Adrenal gland (tissue), 5 donors: Measurements from ENCODE around the gene ARHGAP10.

Experiments
- POLR2A ChIP-seq, 2 donors: fragments of 450-650 bp; IDR thresholded peaks; one replicate each; pipeline ENCODE4 v1.6.1; 2017; ENCODE audit warnings: antibody characterized with exemption in 2 of 2, mild to moderate bottlenecking in 2 of 2, moderate library complexity in 1 of 2
- TF ChIP-seq, protein P1 (sequence below), 6 experiments: fragments of 450-650 bp in 4 of 6; fragments of 200-600 bp in 2 of 6; sonication (generic) in 1 of 6; IDR thresholded peaks; 1 replicate in 5 of 6; 2 replicates in 1 of 6; pipeline versions ENCODE4 v1.5.1 to v1.8.0; 2016 to 2021; ENCODE audit warnings: antibody characterized with exemption in 6 of 6, mild to moderate bottlenecking in 2 of 6, moderate library complexity in 1 of 6
- donor health status: DM: no; HTN: no; CAD: no.

DNA sequence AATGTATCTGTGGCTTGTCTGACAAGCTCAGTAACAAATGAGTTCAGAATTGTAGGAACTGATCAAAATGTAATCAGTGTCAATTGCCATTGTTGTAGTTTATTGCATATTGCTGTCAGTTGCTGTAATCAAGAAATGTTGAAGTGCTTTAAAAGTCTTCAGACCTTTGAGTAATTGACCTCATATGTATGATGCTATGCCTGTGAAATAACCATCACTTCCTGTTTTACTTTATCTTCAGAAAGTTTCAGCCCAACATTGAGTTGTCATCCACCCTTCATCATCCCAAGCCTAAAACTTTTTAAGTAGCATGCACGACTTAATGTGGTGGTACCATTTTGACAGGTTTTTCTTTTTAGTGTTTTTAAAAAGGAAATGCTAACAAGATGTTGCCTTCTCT lies 212.4 kb downstream of the ARHGAP10 start:
- no peak for TF ChIP-seq POLR2A (IDR thresholded peaks at IDR 0.05)
- TF ChIP-seq, protein P1, sequence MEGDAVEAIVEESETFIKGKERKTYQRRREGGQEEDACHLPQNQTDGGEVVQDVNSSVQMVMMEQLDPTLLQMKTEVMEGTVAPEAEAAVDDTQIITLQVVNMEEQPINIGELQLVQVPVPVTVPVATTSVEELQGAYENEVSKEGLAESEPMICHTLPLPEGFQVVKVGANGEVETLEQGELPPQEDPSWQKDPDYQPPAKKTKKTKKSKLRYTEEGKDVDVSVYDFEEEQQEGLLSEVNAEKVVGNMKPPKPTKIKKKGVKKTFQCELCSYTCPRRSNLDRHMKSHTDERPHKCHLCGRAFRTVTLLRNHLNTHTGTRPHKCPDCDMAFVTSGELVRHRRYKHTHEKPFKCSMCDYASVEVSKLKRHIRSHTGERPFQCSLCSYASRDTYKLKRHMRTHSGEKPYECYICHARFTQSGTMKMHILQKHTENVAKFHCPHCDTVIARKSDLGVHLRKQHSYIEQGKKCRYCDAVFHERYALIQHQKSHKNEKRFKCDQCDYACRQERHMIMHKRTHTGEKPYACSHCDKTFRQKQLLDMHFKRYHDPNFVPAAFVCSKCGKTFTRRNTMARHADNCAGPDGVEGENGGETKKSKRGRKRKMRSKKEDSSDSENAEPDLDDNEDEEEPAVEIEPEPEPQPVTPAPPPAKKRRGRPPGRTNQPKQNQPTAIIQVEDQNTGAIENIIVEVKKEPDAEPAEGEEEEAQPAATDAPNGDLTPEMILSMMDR (IDR thresholded peaks at IDR 0.05) = no peak
